UCSD-AML1 (cell line): ENCODE measurements around the gene SULT1A4.
"Not testable (repeated sequence)": the region's sequence is repeated elsewhere in the genome, so short reads cannot be mapped to it uniquely, and the experiment has no call there.

Source experiments
- DNase-seq: peaks from one replicate; lab custom pipeline; 2025; ENCODE audit not compliant: unreplicated experiment; lab: John Stamatoyannopoulos, UW

Gene SULT1A4

GRCh38 chr16:29459706-29460646 lies at the start of gene SULT1A4:
TSS of gene SULT1A4 (plus strand) at chr16:29459913. CDS start at chr16:29461386, 1,473 bp downstream.
- DNase-seq = not testable (repeated sequence)

GRCh38 chr16:29423587-29423986 lies 36.1 kb upstream of the SULT1A4 start:
- not testable (repeated sequence) for DNase-seq

- not testable (repeated sequence) for DNase-seq
Measured at GRCh38 chr16:29425390-29425789, 34.3 kb upstream of the SULT1A4 start.

- DNase-seq = not testable (repeated sequence)
Measured at GRCh38 chr16:29453754-29454153, 6.0 kb upstream of the SULT1A4 start.

- not testable (repeated sequence) for DNase-seq
Measured at GRCh38 chr16:29454269-29454668, 5.4 kb upstream of the SULT1A4 start, which contains the start of the genes BOLA2 and SLX1B. TSS of gene BOLA2 (minus strand) at chr16:29454351. CDS start at chr16:29454253, 98 bp downstream. TSS of gene SLX1B (plus strand) at chr16:29454533.

- DNase-seq = not testable (repeated sequence)
Measured at GRCh38 chr16:29454828-29455227, 4.9 kb upstream of the SULT1A4 start.

GRCh38 chr16:29457660-29458059 lies 2.1 kb upstream of the SULT1A4 start:
- DNase-seq = not testable (repeated sequence)

- DNase-seq = not testable (repeated sequence)
Measured at GRCh38 chr16:29460647-29461030, 926 bp downstream of the SULT1A4 start.

- DNase-seq = not testable (repeated sequence)
Measured at GRCh38 chr16:29465985-29466824, 6.5 kb downstream of the SULT1A4 start.

GRCh38 chr16:29466904-29467303 lies 7.2 kb downstream of the SULT1A4 start:
- DNase-seq = not testable (repeated sequence)

- not testable (repeated sequence) for DNase-seq
Measured at GRCh38 chr16:29467654-29468366, 8.1 kb downstream of the SULT1A4 start.

- not testable (repeated sequence) for DNase-seq
Measured at GRCh38 chr16:29469660-29470059, 9.9 kb downstream of the SULT1A4 start.

- not testable (repeated sequence) for DNase-seq
Measured at GRCh38 chr16:29472065-29472464, 12.4 kb downstream of the SULT1A4 start.

- DNase-seq = not testable (repeated sequence)
Measured at GRCh38 chr16:29482276-29482675, 22.6 kb downstream of the SULT1A4 start.

- DNase-seq = not testable (repeated sequence)
Measured at GRCh38 chr16:29506308-29506707, 46.6 kb downstream of the SULT1A4 start, which contains the start of gene NPIPB12. TSS of gene NPIPB12 (minus strand) at chr16:29506408.
